Epithelial cell of proximal tubule (primary cell): ENCODE data around the gene HOXD11. TPM values are rescaled to one million over a fixed set of nuclear protein-coding genes. Genes with fewer than 3 reads are reported as not detected.

ENCODE experiments used
- DNase-seq: peaks from one replicate; pipeline ENCODE4 v3.0.0-alpha.2; 2011; ENCODE audit warnings: low read depth
- H3K4me3 ChIP-seq: 2 replicates; pipeline ENCODE4 v1.5.1; 2011; ENCODE audit warnings: low read depth, mild to moderate bottlenecking, low read length
- total RNA-seq: library from RNA; depleted of rRNA; stranded (reverse); fragments of >200 nt; gene quantifications from 2 replicates; pipeline ENCODE4 v1.2.3, GENCODE V29; 2015
- TF ChIP-seq, protein P1 (sequence below): conservative IDR thresholded peaks from 2 replicates; pipeline ENCODE4 v1.5.1; 2012; ENCODE audit warnings: low read depth, mild to moderate bottlenecking, low read length

The HOXD11 gene
- total RNA-seq, 1 donor from 2014 or later = 25.1 TPM

DNA sequence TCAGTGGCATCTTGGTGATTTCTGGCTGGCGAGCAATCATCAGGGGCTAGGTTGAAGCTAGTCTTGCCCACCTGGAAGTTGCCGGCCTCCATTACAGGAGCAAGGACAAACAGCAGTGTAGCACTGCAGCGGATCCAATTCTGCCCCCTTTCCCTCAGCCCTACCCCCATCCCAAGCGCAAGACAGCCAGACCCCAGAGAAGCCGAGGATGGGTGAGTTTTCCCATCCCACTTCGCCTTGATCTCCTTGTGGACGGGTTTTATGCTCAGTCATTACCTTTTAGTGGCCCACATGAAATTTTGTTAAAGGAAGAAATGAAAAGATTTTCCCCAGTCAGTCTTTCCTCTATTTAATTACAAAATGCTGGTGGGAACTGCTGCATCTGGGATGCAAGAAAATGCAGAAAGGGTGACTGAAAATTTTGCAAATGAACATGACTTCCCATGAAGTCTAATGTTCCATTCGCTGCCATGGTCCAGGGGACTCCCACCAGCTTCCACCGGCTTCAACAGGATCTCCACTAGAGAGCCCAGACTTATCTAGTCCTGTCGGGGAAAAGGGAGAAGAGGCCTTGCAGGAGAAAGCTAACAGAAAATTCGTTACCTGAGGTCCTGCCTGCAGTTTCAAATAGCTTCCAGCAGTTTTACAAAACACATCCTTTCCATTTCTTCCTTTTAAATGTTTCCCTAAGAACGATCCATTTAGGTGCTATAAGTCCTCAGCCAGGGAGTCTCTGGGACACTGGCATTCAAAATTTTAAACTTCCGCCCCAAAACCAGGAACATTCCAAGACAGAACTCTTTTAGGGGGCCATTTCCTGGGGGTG is 13.5 kb downstream of the HOXD11 start:
- DNase-seq = no peak
- TF ChIP-seq, protein P1, sequence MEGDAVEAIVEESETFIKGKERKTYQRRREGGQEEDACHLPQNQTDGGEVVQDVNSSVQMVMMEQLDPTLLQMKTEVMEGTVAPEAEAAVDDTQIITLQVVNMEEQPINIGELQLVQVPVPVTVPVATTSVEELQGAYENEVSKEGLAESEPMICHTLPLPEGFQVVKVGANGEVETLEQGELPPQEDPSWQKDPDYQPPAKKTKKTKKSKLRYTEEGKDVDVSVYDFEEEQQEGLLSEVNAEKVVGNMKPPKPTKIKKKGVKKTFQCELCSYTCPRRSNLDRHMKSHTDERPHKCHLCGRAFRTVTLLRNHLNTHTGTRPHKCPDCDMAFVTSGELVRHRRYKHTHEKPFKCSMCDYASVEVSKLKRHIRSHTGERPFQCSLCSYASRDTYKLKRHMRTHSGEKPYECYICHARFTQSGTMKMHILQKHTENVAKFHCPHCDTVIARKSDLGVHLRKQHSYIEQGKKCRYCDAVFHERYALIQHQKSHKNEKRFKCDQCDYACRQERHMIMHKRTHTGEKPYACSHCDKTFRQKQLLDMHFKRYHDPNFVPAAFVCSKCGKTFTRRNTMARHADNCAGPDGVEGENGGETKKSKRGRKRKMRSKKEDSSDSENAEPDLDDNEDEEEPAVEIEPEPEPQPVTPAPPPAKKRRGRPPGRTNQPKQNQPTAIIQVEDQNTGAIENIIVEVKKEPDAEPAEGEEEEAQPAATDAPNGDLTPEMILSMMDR = no peak
- H3K4me3 ChIP-seq = peak overlapping the region; percentile 73

DNA sequence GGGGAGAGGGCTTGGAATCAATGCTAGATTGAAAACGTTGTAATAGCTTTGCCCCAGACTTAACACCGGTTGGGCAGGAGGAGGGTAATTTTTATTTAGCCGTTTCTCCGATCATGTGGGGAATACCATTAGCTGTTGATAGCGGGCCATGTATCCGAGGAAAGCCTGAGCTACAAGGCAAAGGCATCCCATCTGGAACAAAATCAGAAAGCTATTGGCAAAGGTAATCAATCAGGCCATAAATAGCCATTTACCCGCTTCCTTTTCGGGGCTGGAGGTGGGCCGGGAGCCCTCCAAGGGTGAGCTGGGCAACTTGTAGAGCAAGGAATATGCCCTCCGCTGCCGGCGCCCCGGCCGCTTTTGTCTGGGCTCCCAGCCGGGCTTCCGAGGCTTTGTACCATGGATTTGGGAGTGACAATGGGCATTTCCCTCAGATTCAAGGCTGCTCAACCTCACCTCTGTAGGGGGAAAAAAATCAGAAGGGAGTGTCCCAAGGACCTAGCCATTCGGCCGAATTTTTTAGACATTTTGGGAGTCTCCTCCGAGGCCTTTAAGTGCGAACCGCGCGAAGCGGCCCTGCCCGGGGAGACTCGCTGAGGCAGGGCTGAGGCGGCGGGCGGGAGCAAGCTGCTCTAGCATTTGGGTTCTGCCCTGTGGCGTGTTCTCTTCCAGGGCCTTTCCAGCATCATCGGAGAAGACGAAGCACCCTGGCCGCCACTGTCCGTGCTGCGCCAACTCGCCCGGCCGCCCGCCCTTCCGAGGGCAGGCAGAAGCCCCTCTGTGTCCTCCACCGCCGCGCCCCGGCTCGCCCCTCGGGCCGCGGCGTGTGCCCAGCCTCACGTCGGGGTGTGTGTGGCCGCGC is 14.3 kb downstream of the HOXD11 start:
- DNase-seq = no peak
- TF ChIP-seq, protein P1 = no peak
- peak overlapping the region; percentile 73 for H3K4me3 ChIP-seq

DNA sequence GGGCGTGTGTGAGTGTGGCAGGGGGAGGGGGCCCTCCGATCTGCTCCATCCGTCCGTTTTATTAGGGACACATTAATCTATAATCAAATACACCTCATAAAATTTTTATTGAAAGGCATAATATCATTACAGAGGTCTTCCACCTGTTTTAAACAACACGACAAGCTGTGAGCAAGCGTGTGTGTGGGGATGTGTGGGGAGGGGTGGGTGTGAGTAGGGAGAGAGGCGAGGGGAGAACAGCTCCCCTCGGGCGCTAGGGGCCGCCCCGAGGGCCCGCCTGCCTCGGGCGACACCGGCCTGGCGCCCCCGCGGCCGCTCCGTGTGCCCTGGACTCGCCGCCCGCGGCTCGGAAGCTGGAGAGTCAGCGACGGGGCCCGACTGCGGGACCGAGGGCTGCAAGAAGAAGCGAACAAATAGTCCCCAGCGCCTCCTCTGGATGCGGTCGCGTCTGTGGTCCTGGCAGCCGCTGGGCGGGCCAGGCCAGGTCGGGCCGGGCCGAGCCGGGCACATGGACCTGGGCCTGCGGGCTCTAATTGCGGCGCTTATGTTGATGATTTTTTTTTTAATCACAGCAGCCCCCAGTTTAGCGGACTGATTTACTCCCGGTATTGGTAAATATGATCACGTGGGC is 15.1 kb downstream of the HOXD11 start:
- H3K4me3 ChIP-seq = peak overlapping the region; percentile 73
- TF ChIP-seq, protein P1 = no peak
- DNase-seq = no peak

DNA sequence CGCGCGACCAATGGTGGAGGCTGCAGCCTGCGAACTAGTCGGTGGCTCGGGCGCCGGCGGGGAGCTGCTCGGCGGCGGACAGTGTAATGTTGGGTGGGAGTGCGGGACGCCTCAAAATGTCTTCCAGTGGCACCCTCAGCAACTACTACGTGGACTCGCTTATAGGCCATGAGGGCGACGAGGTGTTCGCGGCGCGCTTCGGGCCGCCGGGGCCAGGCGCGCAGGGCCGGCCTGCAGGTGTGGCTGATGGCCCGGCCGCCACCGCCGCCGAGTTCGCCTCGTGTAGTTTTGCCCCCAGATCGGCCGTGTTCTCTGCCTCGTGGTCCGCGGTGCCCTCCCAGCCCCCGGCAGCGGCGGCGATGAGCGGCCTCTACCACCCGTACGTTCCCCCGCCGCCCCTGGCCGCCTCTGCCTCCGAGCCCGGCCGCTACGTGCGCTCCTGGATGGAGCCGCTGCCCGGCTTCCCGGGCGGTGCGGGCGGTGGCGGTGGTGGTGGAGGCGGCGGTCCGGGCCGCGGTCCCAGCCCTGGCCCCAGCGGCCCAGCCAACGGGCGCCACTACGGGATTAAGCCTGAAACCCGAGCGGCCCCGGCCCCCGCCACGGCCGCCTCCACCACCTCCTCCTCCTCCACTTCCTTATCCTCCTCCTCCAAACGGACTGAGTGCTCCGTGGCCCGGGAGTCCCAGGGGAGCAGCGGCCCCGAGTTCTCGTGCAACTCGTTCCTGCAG is 15.8 kb downstream of the HOXD11 start, which contains the start of gene HOXD9:
HOXD9 (plus strand) TSS at position 37 of the 728 bp plus-strand sequence; CDS start at position 87, 50 bp downstream.
- H3K4me3 ChIP-seq = peak within 1 kb of the TSS; percentile 73
- TF ChIP-seq, protein P1 = no peak
- DNase-seq = no peak

DNA sequence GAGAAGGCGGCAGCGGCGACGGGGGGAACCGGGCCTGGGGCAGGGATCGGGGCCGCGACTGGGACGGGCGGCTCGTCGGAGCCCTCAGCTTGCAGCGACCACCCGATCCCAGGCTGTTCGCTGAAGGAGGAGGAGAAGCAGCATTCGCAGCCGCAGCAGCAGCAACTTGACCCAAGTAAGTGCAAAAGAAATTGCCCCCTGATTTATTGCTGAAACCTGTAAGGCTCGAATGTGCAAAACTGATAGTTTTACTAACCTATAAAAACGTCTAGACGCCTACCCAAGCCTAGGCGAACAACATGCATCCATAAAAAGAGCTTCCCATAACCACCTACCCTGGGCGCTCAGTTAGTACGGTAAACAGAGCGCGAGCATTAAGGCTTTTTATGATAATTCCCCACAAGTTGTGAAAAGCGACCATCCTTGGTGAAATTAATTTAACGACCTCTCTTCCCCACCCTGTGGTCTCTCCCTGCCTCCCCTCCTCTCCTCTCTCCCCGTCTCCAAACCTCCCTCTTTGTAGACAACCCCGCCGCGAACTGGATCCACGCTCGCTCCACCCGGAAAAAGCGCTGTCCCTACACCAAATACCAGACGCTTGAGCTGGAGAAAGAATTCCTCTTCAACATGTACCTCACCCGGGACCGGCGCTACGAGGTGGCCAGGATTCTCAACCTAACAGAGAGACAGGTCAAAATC is 16.5 kb downstream of the HOXD11 start:
- TF ChIP-seq, protein P1 = no peak
- H3K4me3 ChIP-seq = peak overlapping the region; percentile 73

More for the DNA sequence above, 16.5 kb downstream of the HOXD11 start:
- DNase-seq = no peak
